A549 (cell line): ENCODE measurements around the gene DYSF. TPM values are rescaled to one million over a fixed set of nuclear protein-coding genes. Genes with fewer than 3 reads are reported as not detected.

Experiments
- ATAC-seq, 2 experiments: fragments of 200-7000 bp in 1 of 2; fragments of >200 bp in 1 of 2; cut with Nextera tagmentation in 1 of 2; cut with Tn5 transposase in 1 of 2; 3 replicates each; pipeline versions ENCODE4 v1.8.0 to v1.9.1; 2018 to 2020; ENCODE audit warnings: mild to moderate bottlenecking in 1 of 2, moderate library complexity in 1 of 2
- CTCF ChIA-PET: fragments of 300-600 bp; sonication (Branson Sonifier 250); formaldehyde crosslinking; extraction: SDS; loops from one replicate; lab custom pipeline; 2021; ENCODE audit warnings: antibody characterized with exemption, inconsistent platforms; lab: Yijun Ruan, JAX
- POLR2A ChIA-PET: fragments of 350-600 bp; formaldehyde crosslinking; extraction: SDS; loops from one replicate; lab custom pipeline; 2021; ENCODE audit warnings: antibody characterized with exemption, inconsistent platforms; lab: Yijun Ruan, JAX
- DNase-seq, 2 experiments: peaks; one replicate each; pipeline versions ENCODE4 v3.0.0 to v3.0.0-alpha.2; 2011 to 2016; ENCODE audit warnings: low read depth in 1 of 2, low spot score in 1 of 2
- FAIRE-seq: peaks from 2 replicates; lab custom pipeline; 2011; peaks lifted over from hg19 to GRCh38; lab: Jason Lieb, UNC
- H3K27ac ChIP-seq, 2 experiments: fragments of >200 bp; sonication (Bioruptor Twin); formaldehyde crosslinking; 3 replicates each; pipeline ENCODE4 v1.5.1; 2016 to 2017
- H3K4me1 ChIP-seq: fragments of >200 bp; sonication (Bioruptor Twin); formaldehyde crosslinking; 3 replicates; pipeline ENCODE4 v1.6.1; 2016
- H3K4me2 ChIP-seq: fragments of >200 bp; sonication (Bioruptor Twin); formaldehyde crosslinking; 3 replicates; pipeline ENCODE4 v1.6.1; 2016
- H3K4me3 ChIP-seq: fragments of >200 bp; sonication (Bioruptor Twin); formaldehyde crosslinking; 3 replicates; pipeline ENCODE4 v1.5.1; 2016
- H3K9me3 ChIP-seq: fragments of >200 bp; sonication (Bioruptor Twin); formaldehyde crosslinking; 3 replicates; pipeline ENCODE4 v1.6.1; 2016
- BCL3 ChIP-seq: fragments of >200 bp; sonication (Bioruptor Twin); formaldehyde crosslinking; IDR thresholded peaks from 3 replicates; pipeline ENCODE4 v1.6.1; 2016
- BHLHE40 ChIP-seq: IDR thresholded peaks from 2 replicates; pipeline ENCODE4 v1.6.1; 2012; ENCODE audit warnings: low read depth, low read length, inconsistent platforms
- CBX8 ChIP-seq: fragments of 200-600 bp; sonication (generic); IDR thresholded peaks from 2 replicates; pipeline ENCODE4 v1.6.1; 2016
- CEBPB ChIP-seq, 2 experiments: fragments of >200 bp in 1 of 2; sonication (Bioruptor Twin) in 1 of 2; formaldehyde crosslinking in 1 of 2; IDR thresholded peaks; 2 replicates each; pipeline ENCODE4 v1.6.1; 2012 to 2016
- CHD2 ChIP-seq: fragments of 150-350 bp; IDR thresholded peaks from 2 replicates; pipeline ENCODE4 v1.6.1; 2014; ENCODE audit warnings: low read length; ENCODE audit not compliant: partially characterized antibody
- EHF ChIP-seq: fragments of 250-450 bp; sonication (Bioruptor Pico); IDR thresholded peaks from 2 replicates; pipeline ENCODE4 v1.5.0; 2020; ENCODE audit warnings: mild to moderate bottlenecking
- ESRRA ChIP-seq: fragments of 150-350 bp; IDR thresholded peaks from 2 replicates; pipeline ENCODE4 v1.6.1; 2014; ENCODE audit warnings: mild to moderate bottlenecking, low read length, borderline replicate concordance
- HOXA7 ChIP-seq: fragments of 250-450 bp; sonication (Bioruptor Pico); IDR thresholded peaks from 2 replicates; pipeline ENCODE4 v1.5.0; 2020; ENCODE audit warnings: mild to moderate bottlenecking, moderate library complexity
- HOXB5 ChIP-seq: fragments of 250-450 bp; sonication (Bioruptor Pico); IDR thresholded peaks from 2 replicates; pipeline ENCODE4 v1.5.0; 2020; ENCODE audit warnings: mild to moderate bottlenecking, moderate library complexity
- JUNB ChIP-seq: fragments of >200 bp; sonication (Bioruptor Twin); formaldehyde crosslinking; IDR thresholded peaks from 2 replicates; pipeline ENCODE4 v1.6.1; 2016
- MAFK ChIP-seq: fragments of 450-650 bp; IDR thresholded peaks from 2 replicates; pipeline ENCODE4 v1.6.1; 2014; ENCODE audit not compliant: partially characterized antibody
- MYC ChIP-seq: IDR thresholded peaks from 2 replicates; pipeline ENCODE4 v1.6.1; 2012; ENCODE audit warnings: mild to moderate bottlenecking, inconsistent platforms, low read length, improper control_type of control experiment, borderline replicate concordance
- NFE2L2 ChIP-seq: fragments of 150-350 bp; conservative IDR thresholded peaks from 2 replicates; pipeline ENCODE4 v1.6.1; 2014; ENCODE audit warnings: low read length
- RAD21 ChIP-seq, 2 experiments: fragments of >200 bp in 1 of 2; sonication (Bioruptor Twin) in 1 of 2; formaldehyde crosslinking in 1 of 2; IDR thresholded peaks in 1 of 2; conservative IDR thresholded peaks in 1 of 2; 2 replicates in 1 of 2; 3 replicates in 1 of 2; pipeline ENCODE4 v1.6.1; 2012 to 2018; ENCODE audit warnings: inconsistent platforms in 1 of 2
- REST ChIP-seq: fragments of 200-600 bp; sonication (generic); IDR thresholded peaks from 2 replicates; pipeline ENCODE4 v1.6.1; 2016; ENCODE audit warnings: antibody characterized with exemption, mild to moderate bottlenecking, moderate library complexity
- RNF2 ChIP-seq: fragments of 200-600 bp; sonication (generic); IDR thresholded peaks from 2 replicates; pipeline ENCODE4 v1.6.1; 2016; ENCODE audit warnings: low read depth, mild to moderate bottlenecking, antibody characterized with exemption, moderate library complexity, borderline replicate concordance
- SMC3 ChIP-seq: fragments of >200 bp; sonication (Bioruptor Twin); formaldehyde crosslinking; IDR thresholded peaks from 3 replicates; pipeline ENCODE4 v1.6.1; 2018; ENCODE audit warnings: inconsistent platforms
- SREBF2 ChIP-seq: fragments of 450-650 bp; IDR thresholded peaks from 2 replicates; pipeline ENCODE4 v1.6.1; 2014; ENCODE audit warnings: mild to moderate bottlenecking, moderate library complexity
- TFCP2L1 ChIP-seq: fragments of 250-450 bp; sonication (Bioruptor Pico); IDR thresholded peaks from 2 replicates; pipeline ENCODE4 v1.5.0; 2021; ENCODE audit warnings: mild to moderate bottlenecking
- TP53 ChIP-seq: fragments of 250-450 bp; sonication (Bioruptor Pico); IDR thresholded peaks from 2 replicates; pipeline ENCODE4 v1.5.0; 2021; ENCODE audit warnings: mild to moderate bottlenecking, moderate library complexity
- ZSCAN20 ChIP-seq: fragments of 250-450 bp; sonication (Bioruptor Pico); IDR thresholded peaks from 2 replicates; pipeline ENCODE4 v1.8.0; 2022; ENCODE audit warnings: mild to moderate bottlenecking, moderate library complexity
- WGBS: methylation state at CpG from one replicate; pipeline ENCODE4 v1.1.6; 2017; ENCODE audit errors: missing lambda C conversion rate; 5-methylcytosine and 5-hydroxymethylcytosine counted together
- polyA plus RNA-seq, 4 experiments: library from polyadenylated mRNA; depleted of rRNA in 3 of 4; stranded (reverse); fragments of >200 nt; fragmentation: RNase III in 1 of 4; extraction: RNeasy Plus Mini Kit Qiagen cat#74134 plus additional on column Dnase treatment in 1 of 4; gene quantifications; 2 replicates in 3 of 4; 3 replicates in 1 of 4; pipeline ENCODE4 v1.2.3, GENCODE V29; 2011 to 2017
- TF ChIP-seq, protein P1 (sequence below): fragments of >200 bp; sonication (Bioruptor Twin); formaldehyde crosslinking; IDR thresholded peaks from 2 replicates; pipeline ENCODE4 v1.6.1; 2016
- TF ChIP-seq, protein P2 (sequence below): fragments of >200 bp; sonication (Bioruptor Twin); formaldehyde crosslinking; IDR thresholded peaks from 3 replicates; pipeline ENCODE4 v1.5.1; 2016
- TF ChIP-seq, protein P3 (sequence below): fragments of 250-450 bp; sonication (Bioruptor Pico); IDR thresholded peaks from 2 replicates; pipeline ENCODE4 v1.5.0; 2020; ENCODE audit warnings: low read depth, mild to moderate bottlenecking, moderate library complexity

The DYSF gene
- polyA plus RNA-seq, 2 of the 4 experiments (the other 2 are of a cell fraction) = 0.36 to 0.98 TPM

- no peak for TF ChIP-seq ESRRA
- TF ChIP-seq CEBPB (IDR thresholded peaks at IDR 0.05) = no peak
- TF ChIP-seq SREBF2 = no peak
- no peak for TF ChIP-seq CHD2
Observed at GRCh38 chr2:71467180-71467815, 13.9 kb downstream of the DYSF start (continued).

- ATAC-seq = no peak
- Histone ChIP-seq H3K4me3 (no peak overlapping the region), H3K4me2 (no peak overlapping the region), H3K27ac (no peak overlapping the region), H3K9me3 (no peaks in the 10 kb centered on the region), H3K4me1 (no peaks in the 10 kb centered on the region)
- 67% methylated on average over 11 of the region's 11 CpGs for WGBS
- TF ChIP-seq SMC3 (no peak), CHD2 (no peak), HOXB5 (CRISPR knock-in tag) (no peak), CBX8 (no peak), TFCP2L1 (CRISPR knock-in tag) (no peak), NFE2L2 (no peak)
- TF ChIP-seq, protein P1, sequence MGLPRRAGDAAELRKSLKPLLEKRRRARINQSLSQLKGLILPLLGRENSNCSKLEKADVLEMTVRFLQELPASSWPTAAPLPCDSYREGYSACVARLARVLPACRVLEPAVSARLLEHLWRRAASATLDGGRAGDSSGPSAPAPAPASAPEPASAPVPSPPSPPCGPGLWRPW = no peak
- FAIRE-seq = no peak
- ChIA-PET CTCF (interaction anchor here (0.8 to 14.8 kb wide), 8 partner anchors 8 to 169 kb away, joined by 3 to 311 read pairs (median 6); no protein-coding TSS in a partner anchor), POLR2A (interaction anchor here (0.6 kb wide), 1 partner anchor 51 kb away, joined by 3 read pairs; no protein-coding TSS in a partner anchor)
- DNase-seq = no peak
Observed at GRCh38 chr2:71468279-71469015, 15.1 kb downstream of the DYSF start.

DNA sequence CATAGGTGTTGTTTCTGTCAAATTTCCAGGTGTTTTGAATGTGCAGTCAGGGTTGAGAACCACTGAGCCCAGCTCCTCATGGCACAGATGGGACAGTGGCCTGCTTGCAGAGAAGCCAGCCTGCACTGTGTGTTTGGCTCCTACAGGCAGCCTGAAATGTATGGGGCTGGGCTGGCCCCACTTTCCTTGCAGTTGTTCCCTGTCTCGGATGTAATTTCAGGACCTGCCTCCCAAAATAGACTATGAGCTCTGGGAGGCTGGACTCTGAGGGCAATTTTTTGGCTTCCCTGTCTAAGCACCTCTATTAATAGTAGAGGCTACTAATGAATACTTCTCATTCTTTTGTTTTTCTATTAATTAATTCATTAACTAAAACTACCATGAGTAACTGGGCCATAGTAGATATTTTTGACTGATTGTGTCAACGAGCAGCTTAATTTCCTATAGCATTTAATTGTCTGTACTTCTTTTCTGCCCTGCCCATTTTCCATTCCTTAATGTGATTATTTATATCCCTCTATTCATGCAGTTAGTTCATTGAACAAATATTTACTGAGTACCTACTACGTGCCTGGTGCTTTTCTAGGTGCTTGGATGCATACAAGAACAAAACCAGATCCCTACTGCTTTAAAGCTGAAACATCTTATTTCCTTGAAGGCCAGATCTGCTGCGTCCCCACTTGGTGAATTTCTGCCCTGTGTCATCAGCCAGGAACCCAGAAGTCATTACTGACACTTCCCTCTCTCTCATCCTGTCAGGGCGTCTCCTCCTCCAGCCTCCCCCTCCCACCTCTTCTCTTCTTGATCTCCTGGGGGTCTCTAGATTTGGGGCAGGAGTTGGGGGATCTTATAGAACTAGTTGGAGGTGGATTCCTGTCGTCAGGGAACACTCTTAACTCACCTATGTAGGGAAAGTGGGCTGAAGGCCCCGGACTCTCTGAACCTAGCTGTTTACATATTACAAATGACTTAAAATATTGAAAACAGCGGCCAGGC is 16.3 kb downstream of the DYSF start:
- H3K9me3 ChIP-seq = no peaks in the 10 kb centered on the region
- no peaks in the 10 kb centered on the region for H3K4me1 ChIP-seq
- ChIA-PET CTCF (interaction anchor here (1.0 to 5.1 kb wide), 4 partner anchors 9 to 37 kb away, joined by 3 to 26 read pairs (median 14); no protein-coding TSS in a partner anchor), POLR2A (no interaction called here)
- no peak for ATAC-seq
- FAIRE-seq = no peak
- no peak overlapping the region for H3K27ac ChIP-seq
- H3K4me2 ChIP-seq = no peak overlapping the region
- DNase-seq = no peak
- WGBS = 53% methylated on average over 8 of the region's 8 CpGs
- no peak overlapping the region for H3K4me3 ChIP-seq
- TF ChIP-seq RAD21 (conservative IDR thresholded peaks at IDR 0.05 in 1 of 2, IDR thresholded peaks at IDR 0.05 in 1 of 2) (no peak), HOXA7 (CRISPR knock-in tag) (no peak), BCL3 (no peak), MYC (no peak), TP53 (CRISPR knock-in tag) (no peak), JUNB (no peak), RNF2 (no peak), MAFK (no peak), BHLHE40 (no peak), REST (no peak), EHF (CRISPR knock-in tag) (no peak), ZSCAN20 (CRISPR knock-in tag) (no peak)
- TF ChIP-seq, protein P2, sequence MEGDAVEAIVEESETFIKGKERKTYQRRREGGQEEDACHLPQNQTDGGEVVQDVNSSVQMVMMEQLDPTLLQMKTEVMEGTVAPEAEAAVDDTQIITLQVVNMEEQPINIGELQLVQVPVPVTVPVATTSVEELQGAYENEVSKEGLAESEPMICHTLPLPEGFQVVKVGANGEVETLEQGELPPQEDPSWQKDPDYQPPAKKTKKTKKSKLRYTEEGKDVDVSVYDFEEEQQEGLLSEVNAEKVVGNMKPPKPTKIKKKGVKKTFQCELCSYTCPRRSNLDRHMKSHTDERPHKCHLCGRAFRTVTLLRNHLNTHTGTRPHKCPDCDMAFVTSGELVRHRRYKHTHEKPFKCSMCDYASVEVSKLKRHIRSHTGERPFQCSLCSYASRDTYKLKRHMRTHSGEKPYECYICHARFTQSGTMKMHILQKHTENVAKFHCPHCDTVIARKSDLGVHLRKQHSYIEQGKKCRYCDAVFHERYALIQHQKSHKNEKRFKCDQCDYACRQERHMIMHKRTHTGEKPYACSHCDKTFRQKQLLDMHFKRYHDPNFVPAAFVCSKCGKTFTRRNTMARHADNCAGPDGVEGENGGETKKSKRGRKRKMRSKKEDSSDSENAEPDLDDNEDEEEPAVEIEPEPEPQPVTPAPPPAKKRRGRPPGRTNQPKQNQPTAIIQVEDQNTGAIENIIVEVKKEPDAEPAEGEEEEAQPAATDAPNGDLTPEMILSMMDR = no peak
- TF ChIP-seq, protein P3, sequence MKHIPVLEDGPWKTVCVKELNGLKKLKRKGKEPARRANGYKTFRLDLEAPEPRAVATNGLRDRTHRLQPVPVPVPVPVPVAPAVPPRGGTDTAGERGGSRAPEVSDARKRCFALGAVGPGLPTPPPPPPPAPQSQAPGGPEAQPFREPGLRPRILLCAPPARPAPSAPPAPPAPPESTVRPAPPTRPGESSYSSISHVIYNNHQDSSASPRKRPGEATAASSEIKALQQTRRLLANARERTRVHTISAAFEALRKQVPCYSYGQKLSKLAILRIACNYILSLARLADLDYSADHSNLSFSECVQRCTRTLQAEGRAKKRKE (CRISPR knock-in tag) = no peak
- TF ChIP-seq, all 56 proteins: peak for 0
